ENCODE data around the gene ANXA3.

DNA sequence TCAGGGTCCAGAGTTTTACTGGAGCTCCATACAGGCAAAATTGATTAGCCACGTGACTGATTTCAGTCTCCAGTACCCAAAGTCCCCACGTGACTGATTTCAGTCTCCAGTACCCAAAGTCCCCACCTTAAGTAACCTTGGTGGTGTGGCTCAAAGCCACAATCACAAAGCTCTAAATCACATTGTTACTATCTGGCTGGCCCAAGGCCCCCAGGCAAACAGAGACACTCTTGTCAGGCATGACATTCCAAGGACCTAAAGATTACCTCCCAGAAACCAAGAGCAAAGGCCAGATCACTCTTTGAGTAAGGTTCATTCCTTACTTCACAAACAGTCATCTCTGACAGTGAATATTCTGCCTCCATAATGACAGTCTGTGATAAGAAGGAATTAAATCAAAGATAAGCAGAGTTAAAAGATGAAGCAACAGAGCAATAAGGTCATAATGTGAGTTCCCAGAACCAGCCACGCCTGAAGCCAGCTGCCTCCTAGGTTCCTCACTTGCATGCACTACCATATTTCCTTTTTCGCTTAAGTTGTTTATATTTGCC is 78.5 kb downstream of the ANXA3 start:
- TF ChIP-seq, protein P1, sequence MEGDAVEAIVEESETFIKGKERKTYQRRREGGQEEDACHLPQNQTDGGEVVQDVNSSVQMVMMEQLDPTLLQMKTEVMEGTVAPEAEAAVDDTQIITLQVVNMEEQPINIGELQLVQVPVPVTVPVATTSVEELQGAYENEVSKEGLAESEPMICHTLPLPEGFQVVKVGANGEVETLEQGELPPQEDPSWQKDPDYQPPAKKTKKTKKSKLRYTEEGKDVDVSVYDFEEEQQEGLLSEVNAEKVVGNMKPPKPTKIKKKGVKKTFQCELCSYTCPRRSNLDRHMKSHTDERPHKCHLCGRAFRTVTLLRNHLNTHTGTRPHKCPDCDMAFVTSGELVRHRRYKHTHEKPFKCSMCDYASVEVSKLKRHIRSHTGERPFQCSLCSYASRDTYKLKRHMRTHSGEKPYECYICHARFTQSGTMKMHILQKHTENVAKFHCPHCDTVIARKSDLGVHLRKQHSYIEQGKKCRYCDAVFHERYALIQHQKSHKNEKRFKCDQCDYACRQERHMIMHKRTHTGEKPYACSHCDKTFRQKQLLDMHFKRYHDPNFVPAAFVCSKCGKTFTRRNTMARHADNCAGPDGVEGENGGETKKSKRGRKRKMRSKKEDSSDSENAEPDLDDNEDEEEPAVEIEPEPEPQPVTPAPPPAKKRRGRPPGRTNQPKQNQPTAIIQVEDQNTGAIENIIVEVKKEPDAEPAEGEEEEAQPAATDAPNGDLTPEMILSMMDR (IDR thresholded peaks at IDR 0.05) = no peak
- no peak for TF ChIP-seq POLR2A (IDR thresholded peaks at IDR 0.05)
